Inflammatory macrophage treated with lipopolysaccharide for 4 hours (primary cell): Measurements from ENCODE around the gene ADH5.
"Not testable (repeated sequence)": the region's sequence is repeated elsewhere in the genome, so short reads cannot be mapped to it uniquely, and the experiment has no call there.

Experiments used
- DNase-seq: peaks from one replicate; pipeline ENCODE4 v3.0.0-alpha.2; 2020

Gene ADH5

DNA sequence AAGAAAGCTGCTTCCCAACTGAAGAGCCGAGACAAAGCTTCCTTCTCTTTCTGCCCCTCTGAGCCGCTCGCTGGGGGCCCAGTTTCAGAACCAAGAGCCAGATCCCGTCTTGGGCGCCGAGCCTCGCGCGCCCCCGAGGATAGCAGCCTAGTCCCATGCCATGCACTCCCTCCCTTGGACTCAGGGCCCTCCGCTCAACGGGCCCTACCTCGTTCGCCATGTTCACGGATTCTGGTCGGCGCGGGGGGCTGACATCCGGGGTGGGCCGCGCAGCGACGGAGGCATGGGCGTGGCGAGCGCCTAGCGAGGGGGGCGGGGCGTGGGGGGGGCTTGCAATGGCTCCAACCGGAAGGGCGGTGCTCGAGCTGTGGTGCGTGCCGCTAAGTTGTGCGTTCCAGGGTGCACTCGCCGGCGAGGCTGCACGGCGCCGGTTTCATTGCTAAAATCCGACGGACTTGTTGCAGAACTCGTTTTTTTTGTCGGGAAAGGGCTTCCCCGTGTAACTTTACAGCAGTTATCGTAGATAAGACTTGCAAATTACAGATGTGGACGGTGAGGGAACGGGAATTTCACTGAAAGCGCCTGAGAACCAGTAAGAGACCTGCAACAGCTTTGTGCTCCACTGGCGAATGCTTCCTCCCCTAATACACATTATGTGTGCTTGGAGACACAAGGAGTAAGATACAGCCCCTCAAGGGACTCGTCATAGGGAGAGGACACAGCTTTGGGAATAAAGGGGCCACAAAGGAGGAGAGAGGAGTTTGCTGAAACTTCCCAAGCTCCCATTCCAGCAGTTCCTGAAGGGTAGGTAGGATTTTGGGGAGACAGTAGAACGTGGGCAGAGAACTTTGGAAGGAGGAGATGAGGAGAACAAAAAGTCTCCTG is at the start of gene ADH5:
Gene ADH5, minus strand, starts transcription at position 308 of the 885 bp plus-strand sequence. Its CDS starts 88 bp downstream, at position 220.
- DNase-seq, result peak; percentile 82

DNA sequence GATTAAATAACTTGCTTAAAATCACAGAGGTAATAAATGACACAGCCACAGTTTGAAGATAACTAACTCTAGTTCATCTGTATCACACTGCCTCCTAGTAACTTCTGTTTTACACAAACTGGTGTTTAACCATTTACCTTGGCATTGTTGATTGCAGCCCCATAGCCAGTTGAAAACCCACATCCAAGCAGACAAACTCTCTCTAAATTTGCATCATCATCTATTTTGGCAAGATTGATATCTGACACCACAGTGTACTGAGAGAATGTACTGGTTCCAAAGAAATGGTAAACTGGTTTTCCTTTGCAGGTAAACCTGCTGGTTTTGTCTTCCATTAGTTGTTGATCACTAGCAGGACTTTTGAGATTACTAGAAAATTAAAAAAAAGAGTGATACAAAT is 47.7 kb upstream of the ADH5 start:
- DNase-seq, result no peak

DNA sequence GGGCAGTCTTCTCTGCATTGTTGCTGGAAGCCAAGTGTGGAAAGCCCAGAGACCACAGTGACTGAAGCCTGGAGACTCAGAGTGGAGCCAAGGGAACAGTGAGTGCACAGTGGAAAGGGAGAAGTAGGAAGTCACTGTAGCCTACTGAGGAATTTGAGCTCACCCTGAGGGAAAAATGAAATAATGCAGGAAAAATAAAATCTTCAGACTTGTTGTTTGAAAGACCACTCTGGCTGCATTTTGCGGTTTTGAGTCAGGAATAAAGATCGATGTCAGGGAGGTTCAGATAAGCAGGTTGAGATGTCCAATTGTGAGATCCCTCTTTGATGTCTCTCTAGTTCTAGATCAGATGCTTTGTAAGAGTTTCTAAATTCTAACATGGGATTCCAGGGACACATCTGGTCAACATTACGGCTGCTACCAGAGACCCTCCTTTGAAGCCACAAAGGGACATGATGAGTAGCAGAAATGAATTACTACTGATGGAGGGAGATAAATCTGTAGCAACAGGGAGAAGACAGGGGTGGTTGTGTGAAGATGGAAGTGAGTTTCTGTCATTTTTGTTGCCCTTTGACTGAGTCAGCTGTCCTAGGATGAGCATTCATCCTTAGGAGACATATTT is 47.1 kb upstream of the ADH5 start:
- no peak for DNase-seq

- DNase-seq, result no peak
Measured at GRCh38 chr4:99134586-99134985, 46.0 kb upstream of the ADH5 start.

DNA sequence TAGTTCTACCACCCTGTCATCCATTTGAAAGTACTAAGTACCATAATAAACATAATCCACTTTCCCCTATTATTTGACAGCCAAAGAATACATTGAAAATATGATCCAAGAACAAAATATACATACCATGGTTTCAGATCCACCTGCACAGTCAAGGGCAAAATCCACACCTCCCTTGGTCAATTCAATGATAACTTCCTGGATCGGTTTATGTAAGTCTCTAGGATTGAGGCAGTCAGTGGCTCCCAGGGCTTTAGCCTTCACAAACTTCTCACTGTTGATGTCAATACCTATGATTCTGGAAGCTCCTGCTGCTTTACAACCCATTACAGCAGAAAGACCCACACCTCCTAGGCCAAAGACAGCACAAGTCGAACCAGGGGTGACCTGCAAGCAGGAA is 42.8 kb upstream of the ADH5 start:
- no peak for DNase-seq

DNA sequence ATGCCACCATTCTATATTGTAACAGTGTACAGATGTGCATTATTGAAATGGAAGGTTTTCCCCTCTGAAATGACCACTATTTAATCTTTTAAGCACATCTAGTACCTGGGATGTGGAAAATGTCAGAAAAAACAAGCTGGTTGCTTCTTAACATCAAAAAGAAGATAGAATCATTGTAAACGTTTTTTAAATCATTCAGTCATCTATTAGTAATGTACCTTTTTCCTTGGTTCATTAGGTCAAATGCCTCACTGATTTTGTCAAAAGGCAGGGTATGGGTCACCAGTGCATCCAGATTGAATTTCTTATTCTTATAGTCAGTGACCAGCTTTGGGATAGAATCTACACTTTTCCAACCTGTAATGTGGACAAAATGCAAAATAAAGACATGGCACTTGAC is 37.8 kb upstream of the ADH5 start:
- no peak for DNase-seq

GRCh38 chr4:99121008-99121407 is 32.4 kb upstream of the ADH5 start:
- DNase-seq, result no peak

- no peak for DNase-seq
Measured at GRCh38 chr4:99120501-99120900, 31.9 kb upstream of the ADH5 start.

GRCh38 chr4:99117876-99118693 is 29.5 kb upstream of the ADH5 start:
- peak; percentile 12 for DNase-seq

- DNase-seq, result not testable (repeated sequence)
Measured at GRCh38 chr4:99117122-99117841, 28.7 kb upstream of the ADH5 start.

DNA sequence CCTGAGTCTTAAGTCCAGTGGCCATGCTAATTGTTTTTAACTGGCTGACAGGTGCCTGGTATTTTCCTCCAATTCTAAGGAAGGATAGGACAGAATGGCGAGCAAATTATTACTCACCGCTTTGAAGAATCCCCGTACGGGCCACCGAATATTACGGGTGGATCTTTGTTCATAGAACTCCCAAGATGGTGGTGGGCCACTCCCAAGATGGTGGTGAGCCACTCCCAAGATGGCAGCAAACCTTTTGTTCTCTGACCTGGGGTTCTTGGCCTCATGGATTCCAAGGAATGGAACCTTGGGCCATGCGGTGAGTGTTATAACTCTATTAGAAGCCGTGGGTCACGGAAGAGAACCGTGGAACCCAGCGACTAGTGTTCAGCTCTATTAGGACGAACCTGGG is 20.7 kb upstream of the ADH5 start:
- not testable (repeated sequence) for DNase-seq

DNA sequence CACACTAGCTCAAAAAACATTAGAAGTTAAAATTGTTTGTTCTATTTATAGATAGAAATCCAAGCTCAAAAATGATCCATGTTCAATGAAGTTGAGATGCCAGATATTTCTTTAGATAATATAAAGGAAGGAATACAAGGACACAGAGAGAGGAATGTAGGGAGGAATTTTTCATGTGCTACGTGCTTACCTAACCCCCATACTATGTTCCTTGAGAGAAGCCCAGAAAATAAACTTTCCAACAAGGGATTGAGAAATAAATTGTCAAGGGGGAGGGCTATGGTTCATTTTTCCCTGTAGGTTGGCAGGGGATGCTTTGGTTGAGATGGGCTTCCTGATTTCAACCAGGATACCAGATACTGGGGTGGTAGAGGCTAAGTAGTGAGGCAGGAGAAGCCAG is 15.6 kb upstream of the ADH5 start:
- DNase-seq, result no peak

- DNase-seq, result no peak
Measured at GRCh38 chr4:99103166-99103565, 14.6 kb upstream of the ADH5 start.

DNA sequence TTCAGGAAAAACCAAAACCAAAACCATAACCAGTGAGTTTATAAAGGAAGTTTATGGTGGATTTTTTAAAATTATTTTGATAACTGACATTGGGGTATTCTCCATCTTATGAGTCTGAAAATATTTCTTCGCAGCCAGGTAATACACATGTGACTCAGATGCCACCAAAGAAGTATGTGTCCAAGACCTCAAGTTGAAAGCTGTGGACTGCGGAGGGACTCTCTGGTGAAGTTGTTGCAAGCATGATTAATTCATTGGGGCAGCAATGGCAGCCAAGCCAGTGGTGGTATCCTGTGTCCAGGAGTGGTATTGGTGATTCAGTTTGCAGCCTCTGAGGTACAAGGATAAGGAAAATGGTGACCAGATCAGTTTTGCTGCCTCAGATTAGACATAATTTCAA is 14.0 kb upstream of the ADH5 start:
- no peak for DNase-seq

- DNase-seq, result no peak
Measured at GRCh38 chr4:99100876-99101275, 12.3 kb upstream of the ADH5 start.

DNA sequence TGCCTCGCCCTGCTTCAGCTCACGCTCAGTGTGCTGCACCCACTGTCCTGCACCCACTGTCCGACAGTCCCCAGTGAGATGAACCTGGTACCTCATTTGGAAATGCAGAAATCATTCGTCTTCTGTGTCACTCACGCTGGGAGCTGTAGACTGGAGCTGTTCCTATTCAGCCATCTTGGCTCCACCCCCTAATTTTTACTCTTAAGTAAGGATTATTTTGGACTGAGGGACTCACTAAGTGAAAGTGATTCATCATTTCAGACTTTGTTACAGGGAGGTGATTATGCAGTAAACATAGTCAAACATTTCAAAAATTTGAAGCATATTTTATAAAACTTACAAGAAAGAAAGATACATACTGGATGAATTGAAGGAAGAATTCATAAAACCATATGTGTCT is 11.2 kb upstream of the ADH5 start:
- not testable (repeated sequence) for DNase-seq

GRCh38 chr4:99099311-99099710 is 10.7 kb upstream of the ADH5 start:
- no peak for DNase-seq

- DNase-seq, result not testable (repeated sequence)
Measured at GRCh38 chr4:99091841-99092240, 3.3 kb upstream of the ADH5 start.

GRCh38 chr4:99091216-99091575 is 2.6 kb upstream of the ADH5 start:
- DNase-seq, result no peak

DNA sequence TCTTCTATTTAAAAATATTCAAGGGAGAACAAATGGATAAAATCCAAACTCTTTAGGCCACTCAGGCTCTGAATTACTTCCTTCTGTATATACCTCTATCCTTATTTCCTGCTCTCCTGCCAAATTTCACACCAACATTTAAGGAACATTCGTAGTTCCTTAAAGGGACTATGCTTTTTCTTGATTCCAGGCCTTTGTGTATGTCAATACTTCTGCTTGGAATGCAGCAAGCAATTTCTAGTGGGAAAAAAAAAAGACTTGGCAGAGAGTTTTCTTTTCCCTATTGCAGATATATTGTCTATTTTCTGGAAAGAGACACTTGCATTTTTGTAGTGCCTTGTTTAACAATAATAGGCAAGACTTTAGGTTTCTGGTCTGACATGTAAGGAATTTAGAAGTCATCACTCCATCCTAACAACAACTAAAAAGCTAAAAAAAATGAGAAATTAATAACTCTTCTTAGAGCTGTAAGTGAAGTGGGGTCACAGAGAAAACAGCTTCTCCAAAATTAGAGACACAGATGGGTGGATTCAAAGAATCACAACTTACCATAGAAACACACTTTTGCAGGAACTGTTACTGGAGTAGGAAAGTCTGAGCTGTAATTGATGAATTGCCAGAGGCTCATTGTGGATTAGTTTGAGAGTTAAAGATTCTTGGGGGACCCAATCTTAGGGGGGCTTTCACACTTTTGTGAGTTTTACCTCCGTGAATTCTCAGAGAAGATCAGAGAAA is 2.1 kb upstream of the ADH5 start:
- DNase-seq, result no peak

- DNase-seq, result peak; percentile 73
Measured at GRCh38 chr4:99088023-99088449, 552 bp downstream of the ADH5 start.

- DNase-seq, result no peak
Measured at GRCh38 chr4:99084595-99084994, 4.0 kb downstream of the ADH5 start.
